HL-60 (cell line): ENCODE measurements around the gene UXS1.

Experiments used
- DNase-seq, 2 experiments: peaks; one replicate each; pipeline ENCODE4 v3.0.0-alpha.2; 2010 to 2020; ENCODE audit warnings: low read depth in 1 of 2, low spot score in 1 of 2
- H3K27ac ChIP-seq: fragments of 250-450 bp; sonication (Bioruptor Pico); replicated peaks from 2 replicates; pipeline ENCODE4 v1.5.1; 2020; ENCODE audit warnings: mild to moderate bottlenecking, moderate library complexity
- H3K27me3 ChIP-seq: fragments of 250-450 bp; sonication (Bioruptor Pico); 2 replicates; pipeline ENCODE4 v1.5.1; 2021; ENCODE audit warnings: mild to moderate bottlenecking, moderate library complexity; ENCODE audit not compliant: insufficient read depth, poor library complexity, severe bottlenecking
- H3K4me3 ChIP-seq: replicated peaks from 2 replicates; pipeline ENCODE4 v1.5.1; 2011; ENCODE audit warnings: mild to moderate bottlenecking, control low read depth, low read length; ENCODE audit not compliant: insufficient read depth
- CTCF ChIP-seq: IDR thresholded peaks from one replicate; pipeline ENCODE4 v1.5.1; 2011; ENCODE audit warnings: low read length, control low read depth, inconsistent platforms; ENCODE audit not compliant: insufficient read depth
- GABPA ChIP-seq: IDR thresholded peaks from 2 replicates; pipeline ENCODE4 v1.6.1; 2012; ENCODE audit warnings: low read depth
- POLR2AphosphoS5 ChIP-seq: IDR thresholded peaks from 2 replicates; pipeline ENCODE4 v1.6.1; 2012; ENCODE audit warnings: low read depth
- REST ChIP-seq: IDR thresholded peaks from 2 replicates; pipeline ENCODE4 v1.6.1; 2012; ENCODE audit warnings: low read depth; ENCODE audit not compliant: insufficient replicate concordance
- SPI1 ChIP-seq: IDR thresholded peaks from 2 replicates; pipeline ENCODE4 v1.6.1; 2012; ENCODE audit warnings: low read depth, mild to moderate bottlenecking, borderline replicate concordance

The UXS1 gene

GRCh38 chr2:106117882-106118684 is 76.0 kb downstream of the UXS1 start:
- Histone ChIP-seq H3K27ac (no peak overlapping the region), H3K4me3 (no peak overlapping the region), H3K27me3 (no peaks in the 10 kb centered on the region)
- no peak for TF ChIP-seq REST
- no peak for TF ChIP-seq GABPA
- DNase-seq, result no peak

DNA sequence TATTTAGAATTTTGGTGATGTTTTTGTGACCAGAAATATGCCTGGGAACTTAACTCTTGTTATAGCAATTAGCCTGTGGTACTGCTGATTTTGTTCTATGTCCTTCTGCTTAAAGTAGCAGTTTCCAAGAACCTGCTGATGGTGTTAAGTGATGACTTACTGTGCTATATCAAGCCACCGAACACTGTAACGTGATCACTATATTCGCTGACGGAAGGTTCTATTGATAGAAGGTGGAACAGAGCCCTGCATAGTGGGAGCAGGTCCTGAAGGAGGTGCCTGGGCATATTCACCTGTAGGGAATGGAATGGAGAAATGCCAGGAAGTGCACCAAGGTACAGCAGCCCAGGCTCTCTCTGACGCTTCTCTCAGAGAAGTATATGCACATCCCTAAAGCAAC is 76.8 kb downstream of the UXS1 start:
- Histone ChIP-seq H3K27ac (no peak overlapping the region), H3K27me3 (no peaks in the 10 kb centered on the region), H3K4me3 (no peak overlapping the region)
- no peak for TF ChIP-seq REST
- TF ChIP-seq CTCF, result no peak
- TF ChIP-seq SPI1, result no peak
- TF ChIP-seq POLR2AphosphoS5, result no peak
- no peak for TF ChIP-seq GABPA
- no peak for DNase-seq

- DNase-seq, result no peak
- TF ChIP-seq REST, result no peak
- TF ChIP-seq POLR2AphosphoS5, result no peak
- no peak for TF ChIP-seq CTCF
- no peak for TF ChIP-seq SPI1
- no peak for TF ChIP-seq GABPA
- no peak overlapping the region for H3K4me3 ChIP-seq
- H3K27me3 ChIP-seq, result no peaks in the 10 kb centered on the region
- no peak overlapping the region for H3K27ac ChIP-seq
Measured at GRCh38 chr2:106116248-106116647, 77.9 kb downstream of the UXS1 start.
